Ishikawa (cell line): ENCODE results near the gene NHLRC4.

ENCODE experiments used
- CEBPB ChIP-seq: IDR thresholded peaks from 2 replicates; pipeline ENCODE4 v1.6.1; 2012
- CREB1 ChIP-seq: IDR thresholded peaks from 2 replicates; pipeline ENCODE4 v1.6.1; 2012; ENCODE audit warnings: low read depth
- EGR1 ChIP-seq: IDR thresholded peaks from 2 replicates; pipeline ENCODE4 v1.6.1; 2012
- EP300 ChIP-seq: IDR thresholded peaks from 2 replicates; pipeline ENCODE4 v1.6.1; 2012; ENCODE audit warnings: borderline replicate concordance
- FOXM1 ChIP-seq: IDR thresholded peaks from 2 replicates; pipeline ENCODE4 v1.6.1; 2012; ENCODE audit warnings: low read depth, borderline replicate concordance
- NFIC ChIP-seq: IDR thresholded peaks from 2 replicates; pipeline ENCODE4 v1.6.1; 2012
- RAD21 ChIP-seq: IDR thresholded peaks from 2 replicates; pipeline ENCODE4 v1.6.1; 2012; ENCODE audit warnings: low read depth
- TAF1 ChIP-seq: IDR thresholded peaks from 2 replicates; pipeline ENCODE4 v1.6.1; 2012; ENCODE audit warnings: low read depth, mild to moderate bottlenecking
- TCF12 ChIP-seq: IDR thresholded peaks from 2 replicates; pipeline ENCODE4 v1.6.1; 2012; ENCODE audit warnings: low read depth
- TEAD4 ChIP-seq: IDR thresholded peaks from 2 replicates; pipeline ENCODE4 v1.6.1; 2012
- USF1 ChIP-seq: IDR thresholded peaks from 2 replicates; pipeline ENCODE4 v1.6.1; 2012
- YY1 ChIP-seq: IDR thresholded peaks from 2 replicates; pipeline ENCODE4 v1.6.1; 2012; ENCODE audit warnings: low read depth
- ZBTB7A ChIP-seq: IDR thresholded peaks from 2 replicates; pipeline ENCODE4 v1.6.1; 2012; ENCODE audit warnings: low read depth
- TF ChIP-seq, protein P1 (sequence below): IDR thresholded peaks from 2 replicates; pipeline ENCODE4 v1.6.1; 2012
- TF ChIP-seq, protein P2 (sequence below): IDR thresholded peaks from 2 replicates; pipeline ENCODE4 v1.6.1; 2012; ENCODE audit warnings: low read depth, mild to moderate bottlenecking

Gene NHLRC4

DNA sequence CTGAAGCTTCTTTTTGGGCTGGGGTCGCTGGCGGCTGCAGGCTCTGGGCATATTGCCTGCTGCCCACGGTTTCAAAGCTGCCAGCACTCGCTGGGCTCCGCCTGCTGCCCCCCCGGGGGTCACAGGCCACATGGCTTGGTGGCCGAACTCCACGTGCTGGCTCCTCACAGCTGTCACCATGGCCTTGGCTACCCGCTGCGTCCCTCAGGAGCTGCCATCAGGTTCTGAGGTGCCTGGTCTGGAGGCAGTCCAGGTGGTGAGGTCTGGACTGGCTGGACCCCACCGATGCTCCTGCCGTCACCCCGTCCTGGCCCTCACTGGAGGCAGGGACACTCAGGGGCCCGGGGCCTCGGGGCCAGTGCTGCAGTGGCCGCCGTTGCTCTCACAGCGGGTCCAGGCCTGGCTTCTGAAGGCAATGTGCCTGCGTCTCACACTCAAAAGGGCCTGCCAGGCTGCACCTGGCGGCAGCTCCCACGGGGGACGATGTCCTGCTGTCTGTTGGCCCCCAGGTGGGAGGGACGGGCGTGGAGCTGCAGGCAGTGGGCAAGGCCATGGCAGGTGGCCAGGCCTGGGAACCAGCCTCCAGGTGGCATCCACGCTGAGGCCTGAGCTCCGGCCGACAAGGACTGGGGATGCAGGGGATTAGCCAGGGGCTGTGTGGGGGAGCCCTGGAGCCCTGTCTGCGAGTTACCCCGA lies 26.0 kb upstream of the NHLRC4 start:
- TF ChIP-seq NFIC = no peak
- no peak for TF ChIP-seq CEBPB
- TF ChIP-seq EP300 = no peak
- TF ChIP-seq YY1 = no peak
- TF ChIP-seq FOXM1 = no peak
- no peak for TF ChIP-seq ZBTB7A
- TF ChIP-seq TAF1 = no peak
- TF ChIP-seq RAD21 = no peak
- no peak for TF ChIP-seq EGR1
- TF ChIP-seq TCF12 = no peak
- TF ChIP-seq, protein P1, sequence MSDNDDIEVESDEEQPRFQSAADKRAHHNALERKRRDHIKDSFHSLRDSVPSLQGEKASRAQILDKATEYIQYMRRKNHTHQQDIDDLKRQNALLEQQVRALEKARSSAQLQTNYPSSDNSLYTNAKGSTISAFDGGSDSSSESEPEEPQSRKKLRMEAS = no peak
- TF ChIP-seq, protein P2, sequence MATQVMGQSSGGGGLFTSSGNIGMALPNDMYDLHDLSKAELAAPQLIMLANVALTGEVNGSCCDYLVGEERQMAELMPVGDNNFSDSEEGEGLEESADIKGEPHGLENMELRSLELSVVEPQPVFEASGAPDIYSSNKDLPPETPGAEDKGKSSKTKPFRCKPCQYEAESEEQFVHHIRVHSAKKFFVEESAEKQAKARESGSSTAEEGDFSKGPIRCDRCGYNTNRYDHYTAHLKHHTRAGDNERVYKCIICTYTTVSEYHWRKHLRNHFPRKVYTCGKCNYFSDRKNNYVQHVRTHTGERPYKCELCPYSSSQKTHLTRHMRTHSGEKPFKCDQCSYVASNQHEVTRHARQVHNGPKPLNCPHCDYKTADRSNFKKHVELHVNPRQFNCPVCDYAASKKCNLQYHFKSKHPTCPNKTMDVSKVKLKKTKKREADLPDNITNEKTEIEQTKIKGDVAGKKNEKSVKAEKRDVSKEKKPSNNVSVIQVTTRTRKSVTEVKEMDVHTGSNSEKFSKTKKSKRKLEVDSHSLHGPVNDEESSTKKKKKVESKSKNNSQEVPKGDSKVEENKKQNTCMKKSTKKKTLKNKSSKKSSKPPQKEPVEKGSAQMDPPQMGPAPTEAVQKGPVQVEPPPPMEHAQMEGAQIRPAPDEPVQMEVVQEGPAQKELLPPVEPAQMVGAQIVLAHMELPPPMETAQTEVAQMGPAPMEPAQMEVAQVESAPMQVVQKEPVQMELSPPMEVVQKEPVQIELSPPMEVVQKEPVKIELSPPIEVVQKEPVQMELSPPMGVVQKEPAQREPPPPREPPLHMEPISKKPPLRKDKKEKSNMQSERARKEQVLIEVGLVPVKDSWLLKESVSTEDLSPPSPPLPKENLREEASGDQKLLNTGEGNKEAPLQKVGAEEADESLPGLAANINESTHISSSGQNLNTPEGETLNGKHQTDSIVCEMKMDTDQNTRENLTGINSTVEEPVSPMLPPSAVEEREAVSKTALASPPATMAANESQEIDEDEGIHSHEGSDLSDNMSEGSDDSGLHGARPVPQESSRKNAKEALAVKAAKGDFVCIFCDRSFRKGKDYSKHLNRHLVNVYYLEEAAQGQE = no peak
- no peak for TF ChIP-seq USF1
- TF ChIP-seq CREB1 = no peak
- no peak for TF ChIP-seq TEAD4

DNA sequence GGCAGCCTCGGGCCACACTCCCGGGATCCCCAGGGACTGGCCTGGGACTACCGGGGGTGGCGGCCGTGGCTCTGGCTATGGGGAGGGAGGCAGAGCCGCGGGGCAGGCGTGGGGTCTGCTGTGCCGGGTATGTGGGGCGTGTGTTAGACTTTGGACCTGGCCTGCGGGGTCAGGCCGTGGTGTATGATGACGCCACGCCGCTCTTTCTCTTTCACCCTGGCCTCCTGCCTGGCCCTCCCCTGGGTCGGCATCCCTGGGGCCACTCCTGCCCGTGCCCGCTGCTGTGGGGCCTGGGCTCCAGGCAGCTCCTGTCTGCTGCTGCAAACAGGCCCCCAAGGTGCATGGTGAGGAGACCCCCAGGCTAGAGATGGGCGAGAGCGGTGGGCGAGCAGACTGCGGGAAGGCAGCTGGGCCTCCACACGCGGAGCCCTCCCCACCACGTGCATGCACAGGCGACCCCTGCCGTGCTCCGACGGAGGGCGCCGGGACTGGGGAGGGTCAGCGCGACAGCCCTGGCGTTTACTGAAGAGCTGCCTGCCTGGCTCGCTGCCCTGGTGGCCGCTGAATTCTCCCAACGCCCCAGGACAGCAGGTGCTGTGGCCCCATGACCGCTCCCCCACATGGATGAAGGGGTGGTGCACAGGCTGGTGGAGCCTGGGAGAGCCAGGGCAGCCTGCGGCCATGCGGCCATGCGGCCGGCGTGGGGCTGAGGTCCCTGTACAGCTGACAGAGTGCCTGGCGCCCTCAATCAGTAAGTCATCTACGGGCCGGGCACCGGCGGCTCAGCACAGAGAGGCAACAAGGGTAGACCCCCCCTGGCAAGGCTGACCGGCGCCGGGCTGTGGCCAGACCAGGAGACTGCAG lies 23.3 kb upstream of the NHLRC4 start:
- TF ChIP-seq EP300 (no peak), FOXM1 (no peak), EGR1 (no peak), USF1 (no peak), NFIC (no peak), TEAD4 (no peak), CREB1 (no peak), YY1 (no peak), CEBPB (no peak), TCF12 (no peak), TAF1 (no peak), RAD21 (no peak), ZBTB7A (no peak)
- TF ChIP-seq, protein P2 = no peak
- TF ChIP-seq, protein P1 = no peak

DNA sequence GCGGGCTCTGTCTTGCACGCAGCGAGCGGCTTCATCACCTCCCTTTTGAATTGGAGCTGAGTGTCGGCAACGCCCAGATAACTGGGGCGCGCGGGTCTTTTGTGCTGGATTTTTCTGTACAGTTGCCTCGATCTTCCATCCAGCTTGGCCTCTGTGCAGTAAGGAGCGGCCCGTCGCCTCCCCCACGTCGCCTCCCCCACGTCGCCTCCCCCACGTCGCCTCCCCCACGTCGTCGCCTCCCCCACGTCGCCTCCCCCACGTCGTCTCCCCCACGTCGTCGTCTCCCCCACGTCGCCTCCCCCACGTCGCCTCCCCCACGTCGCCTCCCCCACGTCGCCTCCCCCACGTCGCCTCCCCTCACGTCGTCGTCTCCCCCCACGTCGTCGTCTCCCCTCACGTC lies 22.3 kb upstream of the NHLRC4 start:
- TF ChIP-seq TAF1 (no peak), RAD21 (no peak), TEAD4 (no peak), NFIC (no peak), EGR1 (no peak), EP300 (no peak), TCF12 (no peak), CREB1 (no peak), CEBPB (no peak), USF1 (no peak), YY1 (no peak)
- TF ChIP-seq, protein P1 = no peak

DNA sequence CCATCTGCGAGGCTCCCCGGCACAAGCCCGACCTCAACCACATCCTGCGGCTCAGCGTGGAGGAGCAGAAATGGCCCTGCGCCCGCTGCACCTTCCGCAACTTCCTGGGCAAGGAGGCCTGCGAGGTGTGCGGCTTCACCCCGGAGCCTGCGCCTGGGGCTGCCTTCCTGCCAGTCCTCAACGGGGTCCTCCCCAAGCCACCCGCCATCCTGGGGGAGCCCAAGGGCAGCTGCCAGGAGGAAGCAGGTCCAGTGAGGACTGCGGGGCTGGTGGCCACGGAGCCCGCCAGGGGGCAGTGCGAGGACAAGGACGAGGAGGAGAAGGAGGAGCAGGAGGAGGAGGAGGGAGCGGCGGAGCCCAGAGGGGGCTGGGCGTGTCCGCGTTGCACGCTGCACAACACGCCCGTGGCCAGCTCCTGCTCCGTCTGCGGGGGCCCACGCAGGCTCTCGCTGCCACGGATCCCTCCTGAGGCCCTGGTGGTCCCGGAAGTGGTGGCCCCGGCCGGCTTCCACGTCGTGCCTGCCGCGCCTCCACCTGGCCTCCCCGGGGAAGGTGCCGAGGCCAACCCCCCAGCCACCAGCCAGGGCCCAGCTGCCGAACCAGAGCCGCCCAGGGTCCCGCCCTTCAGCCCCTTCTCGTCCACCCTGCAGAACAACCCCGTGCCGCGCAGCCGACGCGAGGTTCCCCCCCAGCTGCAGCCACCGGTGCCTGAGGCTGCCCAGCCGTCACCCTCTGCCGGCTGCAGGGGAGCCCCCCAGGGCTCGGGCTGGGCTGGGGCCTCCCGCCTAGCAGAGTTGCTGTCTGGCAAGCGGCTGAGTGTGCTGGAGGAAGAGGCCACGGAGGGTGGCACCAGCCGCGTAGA lies 19.7 kb upstream of the NHLRC4 start:
- TF ChIP-seq CEBPB = no peak
- no peak for TF ChIP-seq TEAD4
- no peak for TF ChIP-seq FOXM1
- TF ChIP-seq, protein P2 = no peak
- TF ChIP-seq ZBTB7A = no peak
- no peak for TF ChIP-seq EGR1
- TF ChIP-seq, protein P1 = no peak
- no peak for TF ChIP-seq RAD21
- no peak for TF ChIP-seq NFIC
- TF ChIP-seq EP300 = no peak
- no peak for TF ChIP-seq YY1
- TF ChIP-seq USF1 = no peak
- no peak for TF ChIP-seq CREB1
- TF ChIP-seq TCF12 = no peak
- TF ChIP-seq TAF1 = no peak
